Esophagus muscularis mucosa (tissue), 3 donors: ENCODE data around the gene SSBP2.

ENCODE experiments used
- POLR2AphosphoS5 ChIP-seq, 2 donors: sonication (generic); formaldehyde crosslinking; IDR thresholded peaks; one replicate each; pipeline ENCODE4 v1.6.1; 2017; ENCODE audit warnings: antibody characterized with exemption in 2 of 2
- TF ChIP-seq, protein P1 (sequence below), 3 experiments: fragments of 200-600 bp in 2 of 3; fragments of 450-650 bp in 1 of 3; sonication (generic) in 2 of 3; IDR thresholded peaks; one replicate each; pipeline ENCODE4 v1.5.1; 2017 to 2019; ENCODE audit warnings: antibody characterized with exemption in 3 of 3, mild to moderate bottlenecking in 2 of 3, moderate library complexity in 1 of 3

DNA sequence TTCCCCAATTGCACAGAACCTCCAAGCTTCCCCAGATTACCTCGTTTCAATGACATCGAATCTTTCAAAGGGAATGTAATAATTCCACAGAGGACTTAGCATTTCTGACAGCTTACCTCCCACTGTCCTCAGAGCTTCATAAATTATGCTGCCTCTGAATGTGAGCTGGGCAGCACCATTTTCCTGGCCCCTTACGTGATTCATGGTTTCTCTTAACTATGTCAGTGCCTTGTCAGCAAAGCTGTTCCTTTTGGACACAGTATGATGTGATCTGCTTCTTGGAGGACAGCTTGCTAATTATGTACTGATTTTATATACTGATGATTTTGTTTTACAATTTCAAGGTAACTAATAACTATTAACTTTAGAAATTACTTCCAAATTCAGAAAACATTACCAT is 27.7 kb upstream of the SSBP2 start:
- TF ChIP-seq POLR2AphosphoS5 (IDR thresholded peaks at IDR 0.05): peak in 1 of 2 donors; percentile 24
- TF ChIP-seq, protein P1, sequence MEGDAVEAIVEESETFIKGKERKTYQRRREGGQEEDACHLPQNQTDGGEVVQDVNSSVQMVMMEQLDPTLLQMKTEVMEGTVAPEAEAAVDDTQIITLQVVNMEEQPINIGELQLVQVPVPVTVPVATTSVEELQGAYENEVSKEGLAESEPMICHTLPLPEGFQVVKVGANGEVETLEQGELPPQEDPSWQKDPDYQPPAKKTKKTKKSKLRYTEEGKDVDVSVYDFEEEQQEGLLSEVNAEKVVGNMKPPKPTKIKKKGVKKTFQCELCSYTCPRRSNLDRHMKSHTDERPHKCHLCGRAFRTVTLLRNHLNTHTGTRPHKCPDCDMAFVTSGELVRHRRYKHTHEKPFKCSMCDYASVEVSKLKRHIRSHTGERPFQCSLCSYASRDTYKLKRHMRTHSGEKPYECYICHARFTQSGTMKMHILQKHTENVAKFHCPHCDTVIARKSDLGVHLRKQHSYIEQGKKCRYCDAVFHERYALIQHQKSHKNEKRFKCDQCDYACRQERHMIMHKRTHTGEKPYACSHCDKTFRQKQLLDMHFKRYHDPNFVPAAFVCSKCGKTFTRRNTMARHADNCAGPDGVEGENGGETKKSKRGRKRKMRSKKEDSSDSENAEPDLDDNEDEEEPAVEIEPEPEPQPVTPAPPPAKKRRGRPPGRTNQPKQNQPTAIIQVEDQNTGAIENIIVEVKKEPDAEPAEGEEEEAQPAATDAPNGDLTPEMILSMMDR (IDR thresholded peaks at IDR 0.05): no peak
